Ovary (tissue), 3 donors: ENCODE data around the gene ZNF532.

Experiments
- CTCF ChIP-seq, 3 donors: fragments of 450-650 bp in 2 of 3; fragments of 200-600 bp in 1 of 3; IDR thresholded peaks; one replicate each; pipeline versions ENCODE4 v1.5.1 to v1.8.0; 2016 to 2022; ENCODE audit warnings: antibody characterized with exemption in 3 of 3, mild to moderate bottlenecking in 1 of 3
- EP300 ChIP-seq: sonication (generic); formaldehyde crosslinking; IDR thresholded peaks from one replicate; pipeline ENCODE4 v1.6.1; 2017; ENCODE audit warnings: antibody characterized with exemption
- POLR2A ChIP-seq: fragments of 450-650 bp; IDR thresholded peaks from one replicate; pipeline ENCODE4 v1.6.1; 2017; ENCODE audit warnings: antibody characterized with exemption, mild to moderate bottlenecking, moderate library complexity
- donor health status: DM: no; HTN: no; CAD: no.

GRCh38 chr18:58991167-58991798, 126.6 kb downstream of the ZNF532 start:
- TF ChIP-seq CTCF (IDR thresholded peaks at IDR 0.05) (no peak), EP300 (no peak), POLR2A (no peak)
